ENCODE measurements around the gene NRK.

- TF ChIP-seq ZNF184 (CRISPR knock-in tag; IDR thresholded peaks at IDR 0.05) (no peak), GTF2F1 (IDR thresholded peaks at IDR 0.05; ENCODE audit: low read depth, low read length) (no peak), POLR2AphosphoS5 (IDR thresholded peaks at IDR 0.05; ENCODE audit: control insufficient read depth, insufficient read depth, low read depth, low read length) (no peak), ZZZ3 (IDR thresholded peaks at IDR 0.05) (no peak), CTCF (IDR thresholded peaks at IDR 0.05 in 2 of 3, conservative IDR thresholded peaks at IDR 0.05 in 1 of 3; ENCODE audit: insufficient read depth in 2 of 3, low read depth in 1 of 3, low read length in 3 of 3) (no peak), RFX7 (CRISPR knock-in tag; IDR thresholded peaks at IDR 0.05) (no peak)
- TF ChIP-seq, protein P1, sequence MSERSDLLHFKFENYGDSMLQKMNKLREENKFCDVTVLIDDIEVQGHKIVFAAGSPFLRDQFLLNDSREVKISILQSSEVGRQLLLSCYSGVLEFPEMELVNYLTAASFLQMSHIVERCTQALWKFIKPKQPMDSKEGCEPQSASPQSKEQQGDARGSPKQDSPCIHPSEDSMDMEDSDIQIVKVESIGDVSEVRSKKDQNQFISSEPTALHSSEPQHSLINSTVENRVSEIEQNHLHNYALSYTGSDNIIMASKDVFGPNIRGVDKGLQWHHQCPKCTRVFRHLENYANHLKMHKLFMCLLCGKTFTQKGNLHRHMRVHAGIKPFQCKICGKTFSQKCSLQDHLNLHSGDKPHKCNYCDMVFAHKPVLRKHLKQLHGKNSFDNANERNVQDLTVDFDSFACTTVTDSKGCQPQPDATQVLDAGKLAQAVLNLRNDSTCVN (CRISPR knock-in tag; IDR thresholded peaks at IDR 0.05) = no peak
Observed at GRCh38 chrX:106000203-106000602, 177.9 kb downstream of the NRK start.

All from K562 (cell line).